Natural killer cell (primary cell): ENCODE measurements around the gene MIER3. TPM values are rescaled to one million over a fixed set of nuclear protein-coding genes. Genes with fewer than 3 reads are reported as not detected.

Experiments
- ATAC-seq, 3 donors: fragments of 150-1000 bp in 2 of 3; fragments of 200-7000 bp in 1 of 3; cut with Tn5 transposase; 1 replicate in 1 of 3; 2 replicates in 2 of 3; pipeline ENCODE4 v1.10.0; 2021; ENCODE audit warnings: mild to moderate bottlenecking in 2 of 3, moderate library complexity in 2 of 3
- DNase-seq, 2 donors: peaks; one replicate each; pipeline versions ENCODE4 v3.0.0 to v3.0.0-alpha.2; 2013 to 2021; ENCODE audit warnings: mixed read lengths in 1 of 2
- H3K27ac ChIP-seq: one replicate; pipeline ENCODE4 v1.5.1; 2013; ENCODE audit warnings: mild to moderate bottlenecking, low read length
- H3K27me3 ChIP-seq: one replicate; pipeline ENCODE4 v1.6.1; 2013; ENCODE audit warnings: low read length; ENCODE audit not compliant: control insufficient read depth, insufficient read depth
- H3K36me3 ChIP-seq: one replicate; pipeline ENCODE4 v1.6.1; 2013; ENCODE audit warnings: low read length; ENCODE audit not compliant: control insufficient read depth, insufficient read depth
- H3K4me1 ChIP-seq: one replicate; pipeline ENCODE4 v1.6.1; 2013; ENCODE audit warnings: low read length; ENCODE audit not compliant: control insufficient read depth, insufficient read depth
- H3K4me3 ChIP-seq: one replicate; pipeline ENCODE4 v1.5.1; 2013; ENCODE audit warnings: low read length
- H3K9me3 ChIP-seq: one replicate; pipeline ENCODE4 v1.6.1; 2013; ENCODE audit warnings: low read length; ENCODE audit not compliant: control insufficient read depth, insufficient read depth
- H3K27ac Mint-ChIP-seq, 2 donors: one replicate each; pipeline ENCODE4 v1.8.0; 2022; ENCODE audit warnings: mild to moderate bottlenecking in 2 of 2, mixed read lengths in 2 of 2, moderate library complexity in 1 of 2
- H3K27me3 Mint-ChIP-seq, 2 donors: one replicate each; pipeline ENCODE4 v1.8.0; 2022; ENCODE audit warnings: low read depth in 2 of 2, mixed read lengths in 2 of 2
- H3K36me3 Mint-ChIP-seq: one replicate; pipeline ENCODE4 v1.8.0; 2022; ENCODE audit warnings: mixed read lengths
- H3K4me1 Mint-ChIP-seq, 2 donors: one replicate each; pipeline ENCODE4 v1.8.0; 2022; ENCODE audit warnings: mixed read lengths in 2 of 2
- H3K4me3 Mint-ChIP-seq: one replicate; pipeline ENCODE4 v1.8.0; 2022; ENCODE audit warnings: mild to moderate bottlenecking, moderate library complexity, mixed read lengths
- H3K9me3 Mint-ChIP-seq, 2 donors: one replicate each; pipeline ENCODE4 v1.8.0; 2022; ENCODE audit warnings: mixed read lengths in 2 of 2
- CTCF ChIP-seq: fragments of 200-600 bp; IDR thresholded peaks from one replicate; pipeline ENCODE4 v1.8.0; 2022; ENCODE audit warnings: antibody characterized with exemption
- WGBS: methylation state at CpG from one replicate; pipeline ENCODE4 v1.1.7; 2013; ENCODE audit warnings: missing lambda C conversion rate; ENCODE audit not compliant: insufficient coverage; 5-methylcytosine and 5-hydroxymethylcytosine counted together
- intact Hi-C: fragments of 100-400 bp; cut with micrococcal nuclease; formaldehyde crosslinking; loops from one replicate; pipeline ENCODE4 v1.14.2; 2022
- total RNA-seq, 4 donors: library from RNA; stranded (reverse); fragments of 120-200 nt in 1 of 4; gene quantifications; one replicate each; pipeline versions ENCODE4 v1.2.3 to v1.2.4, GENCODE V29; 2013 to 2022

The MIER3 gene
- total RNA-seq, 3 donors from 2014 or later (not counting 1 experiment from before 2014, with no cell fraction given): 20.4 to 30.8 (median 29.0) TPM

GRCh38 chr5:56898213-56898612 is 53.7 kb downstream of the MIER3 start:
- Mint-ChIP-seq H3K36me3 (no peaks in the 10 kb centered on the region), H3K4me1 (peaks cover 5% of the 10 kb centered on the region in 2 donors), H3K27ac (no peak overlapping the region)

GRCh38 chr5:56896763-56897162 is 55.2 kb downstream of the MIER3 start:
- intact Hi-C loops: no loop called here
- H3K9me3 ChIP-seq: no peaks in the 10 kb centered on the region
- H3K4me3 ChIP-seq: no peak overlapping the region
- no peaks in the 10 kb centered on the region for H3K27me3 ChIP-seq
- ATAC-seq (no peak), DNase-seq (no peak)
- peaks cover 20% of the 10 kb centered on the region for H3K36me3 ChIP-seq
- no peaks in the 10 kb centered on the region for H3K27me3 Mint-ChIP-seq
- no peak overlapping the region for H3K27ac ChIP-seq
- TF ChIP-seq CTCF: no peak
- no peaks in the 10 kb centered on the region for H3K36me3 Mint-ChIP-seq
- no peaks in the 10 kb centered on the region for H3K4me1 ChIP-seq
- peaks cover 5 to 6% of the 10 kb centered on the region in 2 donors for H3K4me1 Mint-ChIP-seq
- H3K4me3 Mint-ChIP-seq: no peak overlapping the region
- no peak overlapping the region for H3K27ac Mint-ChIP-seq
- H3K9me3 Mint-ChIP-seq: no peaks in the 10 kb centered on the region
- WGBS: 98% methylated on average over 4 of the region's 4 CpGs

More at GRCh38 chr5:56898213-56898612, 53.7 kb downstream of the MIER3 start:
- Histone ChIP-seq H3K4me1 (no peaks in the 10 kb centered on the region), H3K36me3 (peaks cover 17% of the 10 kb centered on the region), H3K9me3 (no peaks in the 10 kb centered on the region), H3K27ac (no peak overlapping the region), H3K4me3 (no peak overlapping the region), H3K27me3 (peaks cover 2% of the 10 kb centered on the region)
- ATAC-seq (no peak), DNase-seq (no peak)
- TF ChIP-seq CTCF: no peak
- no peak overlapping the region for H3K4me3 Mint-ChIP-seq
- WGBS: 93% methylated on average over 4 of the region's 4 CpGs
- H3K9me3 Mint-ChIP-seq: no peaks in the 10 kb centered on the region
- peaks cover 0 to 2% of the 10 kb centered on the region in 2 donors for H3K27me3 Mint-ChIP-seq
- intact Hi-C loops: no loop called here

GRCh38 chr5:56893251-56893951 is 58.5 kb downstream of the MIER3 start:
- intact Hi-C loops: no loop called here
- peak overlapping the region in 1 of 2 donors; percentile 34 for H3K27ac Mint-ChIP-seq
- no peaks in the 10 kb centered on the region for H3K27me3 Mint-ChIP-seq
- no peak overlapping the region for H3K4me3 Mint-ChIP-seq
- no peak for DNase-seq
- no peak overlapping the region for H3K4me3 ChIP-seq
- no peaks in the 10 kb centered on the region for H3K36me3 Mint-ChIP-seq
- TF ChIP-seq CTCF: no peak
- H3K4me1 ChIP-seq: no peaks in the 10 kb centered on the region
- H3K36me3 ChIP-seq: peaks cover 42% of the 10 kb centered on the region
- H3K9me3 Mint-ChIP-seq: no peaks in the 10 kb centered on the region
- 73% methylated on average over 5 of the region's 5 CpGs for WGBS
- ATAC-seq: peak in 1 of 3 donors; percentile 20
- no peaks in the 10 kb centered on the region for H3K27me3 ChIP-seq
- H3K4me1 Mint-ChIP-seq: peaks cover 6 to 11% of the 10 kb centered on the region in 2 donors
- H3K27ac ChIP-seq: no peak overlapping the region
- no peaks in the 10 kb centered on the region for H3K9me3 ChIP-seq

GRCh38 chr5:56881571-56881970 is 70.4 kb downstream of the MIER3 start:
- peaks cover 89% of the 10 kb centered on the region for H3K36me3 ChIP-seq
- Mint-ChIP-seq H3K9me3 (no peaks in the 10 kb centered on the region), H3K4me3 (no peak overlapping the region), H3K36me3 (peaks cover 18% of the 10 kb centered on the region), H3K27ac (no peak overlapping the region), H3K27me3 (no peaks in the 10 kb centered on the region), H3K4me1 (peaks cover 0 to 6% of the 10 kb centered on the region in 2 donors)
- no peaks in the 10 kb centered on the region for H3K4me1 ChIP-seq
- no peaks in the 10 kb centered on the region for H3K27me3 ChIP-seq
- no peak overlapping the region for H3K27ac ChIP-seq
- DNase-seq: no peak
- TF ChIP-seq CTCF: no peak
- H3K9me3 ChIP-seq: no peaks in the 10 kb centered on the region
- no peak overlapping the region for H3K4me3 ChIP-seq
- WGBS: 96% methylated on average over 5 of the region's 5 CpGs
- intact Hi-C loops: no loop called here
- no peak for ATAC-seq
